GM23248 (cell line): ENCODE data around the gene ARSK. TPM values are rescaled to one million over a fixed set of nuclear protein-coding genes. Genes with fewer than 3 reads are reported as not detected.
A peak's percentile ranks its signal among the peaks of the same experiment; 100 is the strongest.

Source experiments
- DNase-seq: peaks from one replicate; pipeline ENCODE4 v3.0.0-alpha.2; 2015
- H2AFZ ChIP-seq: fragments of 200-600 bp; sonication (generic); 2 replicates; pipeline ENCODE4 v1.6.1; 2016; ENCODE audit warnings: antibody characterized with exemption
- H3F3A ChIP-seq: fragments of 200-600 bp; sonication (generic); 2 replicates; pipeline ENCODE4 v1.6.1; 2016; ENCODE audit warnings: mild to moderate bottlenecking, antibody characterized with exemption, mixed run types; ENCODE audit not compliant: insufficient read depth
- H3K27ac ChIP-seq: fragments of 200-600 bp; sonication (generic); 2 replicates; pipeline ENCODE4 v1.5.1; 2016; ENCODE audit warnings: mild to moderate bottlenecking
- H3K27me3 ChIP-seq: fragments of 200-600 bp; sonication (generic); replicated peaks from 2 replicates; pipeline ENCODE4 v1.6.1; 2016; ENCODE audit warnings: mild to moderate bottlenecking; ENCODE audit not compliant: insufficient read depth
- H3K36me3 ChIP-seq: fragments of 200-600 bp; sonication (generic); 2 replicates; pipeline ENCODE4 v1.6.1; 2016; ENCODE audit warnings: low read depth, mild to moderate bottlenecking
- H3K4me1 ChIP-seq: fragments of 200-600 bp; sonication (generic); 2 replicates; pipeline ENCODE4 v1.6.1; 2016; ENCODE audit warnings: mild to moderate bottlenecking; ENCODE audit not compliant: insufficient read depth
- H3K4me2 ChIP-seq: fragments of 200-600 bp; sonication (generic); one replicate; pipeline ENCODE4 v1.6.1; 2016; ENCODE audit warnings: mild to moderate bottlenecking; ENCODE audit not compliant: unreplicated experiment
- H3K4me3 ChIP-seq: fragments of 200-600 bp; sonication (generic); 2 replicates; pipeline ENCODE4 v1.5.1; 2016; ENCODE audit warnings: mild to moderate bottlenecking
- H3K79me2 ChIP-seq: fragments of 200-600 bp; sonication (generic); 2 replicates; pipeline ENCODE4 v1.6.1; 2016; ENCODE audit warnings: mild to moderate bottlenecking; ENCODE audit not compliant: insufficient read depth
- H3K9ac ChIP-seq: fragments of 200-600 bp; sonication (generic); 2 replicates; pipeline ENCODE4 v1.6.1; 2016; ENCODE audit warnings: mild to moderate bottlenecking
- H3K9me2 ChIP-seq: fragments of 200-600 bp; sonication (generic); 2 replicates; pipeline ENCODE4 v1.6.1; 2016; ENCODE audit warnings: mixed run types, mild to moderate bottlenecking, moderate library complexity; ENCODE audit not compliant: insufficient read depth
- H3K9me3 ChIP-seq: fragments of 200-600 bp; sonication (generic); one replicate; pipeline ENCODE4 v1.6.1; 2017; ENCODE audit warnings: low read depth
- H4K20me1 ChIP-seq: fragments of 200-600 bp; sonication (generic); 2 replicates; pipeline ENCODE4 v1.6.0; 2016; ENCODE audit not compliant: insufficient read depth
- EZH2 ChIP-seq: fragments of 200-600 bp; sonication (generic); IDR thresholded peaks from 2 replicates; pipeline ENCODE4 v1.6.1; 2018; ENCODE audit warnings: antibody characterized with exemption, mild to moderate bottlenecking; ENCODE audit not compliant: insufficient read depth, poor library complexity, severe bottlenecking
- EZH2phosphoT487 ChIP-seq: fragments of 200-600 bp; sonication (generic); IDR thresholded peaks from 2 replicates; pipeline ENCODE4 v1.6.1; 2018; ENCODE audit warnings: antibody characterized with exemption, moderate library complexity, mild to moderate bottlenecking, low read depth; ENCODE audit not compliant: insufficient read depth
- WGBS, 2 experiments: methylation state at CpG; one replicate each; pipeline ENCODE4 v1.1.6; 2015 to 2017; ENCODE audit warnings: low lambda C conversion rate in 2 of 2, low coverage in 1 of 2; ENCODE audit errors: missing lambda C conversion rate in 2 of 2; 5-methylcytosine and 5-hydroxymethylcytosine counted together
- in situ Hi-C: fragments of 300-500 bp; cut with MboI; formaldehyde crosslinking; loops from 2 replicates; pipeline ENCODE4 v1.15.0; 2020
- polyA plus RNA-seq: library from polyadenylated mRNA; unstranded; fragments of >200 nt; fragmentation: Nextera tagmentation; extraction: Ambion mirVana; gene quantifications from 2 replicates; pipeline ENCODE4 v1.2.1, GENCODE V29; 2016
- total RNA-seq: library from RNA; depleted of rRNA; stranded (reverse); fragments of >200 nt; shearing (Covaris generic); gene quantifications from 2 replicates; pipeline ENCODE4 v1.2.3, GENCODE V29; 2014

The ARSK gene
- total and polyA plus RNA-seq, 2 experiments from 2014 or later, result 12.1 to 14.5 TPM

- H3K36me3 ChIP-seq, result no peaks in the 10 kb centered on the region
- peaks cover 3% of the 10 kb centered on the region for H3K4me1 ChIP-seq
- no peaks in the 10 kb centered on the region for H4K20me1 ChIP-seq
- peaks cover 13% of the 10 kb centered on the region for H3F3A ChIP-seq
- peak overlapping the region; percentile 79 for H3K4me2 ChIP-seq
- in situ Hi-C loops, result no loop called here
- H3K9me2 ChIP-seq, result no peaks in the 10 kb centered on the region
- no peaks in the 10 kb centered on the region for H3K27me3 ChIP-seq
- 59 to 64% methylated on average over 4 of the region's 4 CpGs for WGBS, 2 experiments
- H3K9me3 ChIP-seq, result no peaks in the 10 kb centered on the region
- H3K79me2 ChIP-seq, result no peaks in the 10 kb centered on the region
- 0 out of 2 replicates have a peak overlapping the region, but pooled peaks have one; percentile 4 for H3K27ac ChIP-seq
- peak overlapping the region; percentile 73 for H3K4me3 ChIP-seq
- peak; percentile 68 for DNase-seq
- peak overlapping the region; percentile 48; the same call in 1 of the 2 replicates for H3K9ac ChIP-seq
- no peak for TF ChIP-seq EZH2phosphoT487
- TF ChIP-seq EZH2, result no peak
- peak overlapping the region; percentile 93 for H2AFZ ChIP-seq
These were observed 64.2 kb downstream of the ARSK start for GRCh38 chr5:95619096-95619495.

GRCh38 chr5:95619514-95620029 is 64.7 kb downstream of the ARSK start:
- Histone ChIP-seq H2AFZ (peak overlapping the region; percentile 93), H4K20me1 (no peaks in the 10 kb centered on the region), H3F3A (peaks cover 13% of the 10 kb centered on the region), H3K27me3 (no peaks in the 10 kb centered on the region), H3K4me1 (peaks cover 3% of the 10 kb centered on the region), H3K9ac (peak overlapping the region; percentile 48), H3K27ac (no peak overlapping the region), H3K79me2 (no peaks in the 10 kb centered on the region), H3K4me2 (peak overlapping the region; percentile 79), H3K9me2 (no peaks in the 10 kb centered on the region), H3K9me3 (no peaks in the 10 kb centered on the region), H3K36me3 (no peaks in the 10 kb centered on the region), H3K4me3 (peak overlapping the region; percentile 73)
- in situ Hi-C loops, result no loop called here
- TF ChIP-seq EZH2phosphoT487 (no peak), EZH2 (no peak)
- 5 to 8% methylated on average over 19 of the region's 19 CpGs for WGBS, 2 experiments
- DNase-seq, result no peak

- Histone ChIP-seq H3K9me3 (no peaks in the 10 kb centered on the region), H3F3A (peaks cover 13% of the 10 kb centered on the region), H3K27ac (0 out of 2 replicates have a peak within 1 kb of the TSS, but pooled peaks have one; percentile 4), H3K4me3 (peak within 1 kb of the TSS; percentile 73), H4K20me1 (no peaks in the 10 kb centered on the region), H3K27me3 (no peaks in the 10 kb centered on the region), H2AFZ (peak within 1 kb of the TSS; percentile 93), H3K36me3 (no peaks in the 10 kb centered on the region), H3K79me2 (no peaks in the 10 kb centered on the region), H3K9me2 (no peaks in the 10 kb centered on the region), H3K4me2 (peak within 1 kb of the TSS; percentile 79), H3K9ac (peak within 1 kb of the TSS; percentile 48), H3K4me1 (peaks cover 3% of the 10 kb centered on the region)
- DNase-seq, result peak; percentile 81
- in situ Hi-C loops, result no loop called here
- 1 to 2% methylated on average over 53 to 77 of the region's 85 CpGs for WGBS, 2 experiments
- no peak for TF ChIP-seq EZH2phosphoT487
- no peak for TF ChIP-seq EZH2
These were observed 65.3 kb downstream of the ARSK start, which contains the start of gene GPR150 for GRCh38 chr5:95620030-95620869. Gene GPR150, plus strand, starts transcription at chr5:95620087. Its CDS starts 189 bp downstream, at chr5:95620276.

- Histone ChIP-seq H3K79me2 (no peaks in the 10 kb centered on the region), H2AFZ (peak overlapping the region; percentile 93), H3K4me1 (peaks cover 3% of the 10 kb centered on the region), H3K4me2 (peak overlapping the region; percentile 75), H3K27me3 (no peaks in the 10 kb centered on the region), H3F3A (peaks cover 13% of the 10 kb centered on the region), H4K20me1 (no peaks in the 10 kb centered on the region), H3K4me3 (peak overlapping the region; percentile 73), H3K9ac (0 out of 2 replicates have a peak overlapping the region, but pooled peaks have one; percentile 6), H3K27ac (no peak overlapping the region), H3K36me3 (no peaks in the 10 kb centered on the region), H3K9me2 (no peaks in the 10 kb centered on the region), H3K9me3 (no peaks in the 10 kb centered on the region)
- 4 to 5% methylated on average over 61 to 77 of the region's 92 CpGs for WGBS, 2 experiments
- in situ Hi-C loops, result no loop called here
- DNase-seq, result peak; percentile 65
- TF ChIP-seq EZH2phosphoT487, result no peak
- no peak for TF ChIP-seq EZH2
These were observed 66.3 kb downstream of the ARSK start for GRCh38 chr5:95620870-95621838.
